NCI-H345 (cell line): Measurements from ENCODE around the gene DNM1.

ENCODE experiments used
- DNase-seq: peaks from one replicate; lab custom pipeline; 2025; lab: John Stamatoyannopoulos, UW

DNM1 gene

GRCh38 chr9:128251732-128252100 lies 48.5 kb downstream of the DNM1 start:
- no peak for DNase-seq

DNA sequence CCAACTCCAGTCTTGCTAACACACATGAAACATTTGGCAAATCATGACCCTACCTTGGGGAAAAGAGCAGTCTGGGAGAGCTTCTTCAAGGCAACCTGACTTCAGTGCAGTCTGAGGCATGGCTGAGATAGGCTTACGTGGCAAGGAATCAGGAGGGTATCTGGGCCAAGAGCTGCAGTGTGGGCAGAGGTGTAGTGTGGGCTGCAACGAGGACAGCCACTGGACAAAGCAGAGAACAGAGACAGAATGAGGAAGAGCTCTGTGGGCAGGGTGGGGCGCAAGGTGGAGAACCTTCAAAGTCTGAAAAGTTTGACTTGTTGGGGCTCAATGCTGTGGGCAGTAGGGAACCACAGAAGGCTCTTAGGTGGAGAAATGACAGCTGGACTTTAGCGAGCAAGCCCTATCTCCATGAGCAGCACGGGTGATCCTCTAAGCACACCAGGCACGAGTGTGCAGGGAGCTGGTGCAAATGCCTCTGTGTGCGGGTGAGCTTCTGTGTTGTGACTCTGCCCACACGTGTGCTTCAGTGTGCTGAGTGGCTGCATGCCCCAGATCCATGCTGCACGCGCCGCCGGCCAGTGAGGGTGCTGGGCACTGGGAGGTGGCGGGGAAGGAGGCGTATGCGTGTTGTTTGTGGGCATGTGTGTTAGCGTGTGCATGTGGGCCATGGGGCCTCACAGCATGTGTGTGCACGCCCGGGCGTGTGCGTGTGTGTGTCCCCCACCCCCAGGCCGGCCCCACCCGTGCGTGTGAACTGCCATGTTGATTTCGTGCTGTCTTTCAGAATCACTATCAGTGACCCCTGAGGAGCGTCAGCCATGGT lies 49.3 kb downstream of the DNM1 start:
- DNase-seq, result no peak

DNA sequence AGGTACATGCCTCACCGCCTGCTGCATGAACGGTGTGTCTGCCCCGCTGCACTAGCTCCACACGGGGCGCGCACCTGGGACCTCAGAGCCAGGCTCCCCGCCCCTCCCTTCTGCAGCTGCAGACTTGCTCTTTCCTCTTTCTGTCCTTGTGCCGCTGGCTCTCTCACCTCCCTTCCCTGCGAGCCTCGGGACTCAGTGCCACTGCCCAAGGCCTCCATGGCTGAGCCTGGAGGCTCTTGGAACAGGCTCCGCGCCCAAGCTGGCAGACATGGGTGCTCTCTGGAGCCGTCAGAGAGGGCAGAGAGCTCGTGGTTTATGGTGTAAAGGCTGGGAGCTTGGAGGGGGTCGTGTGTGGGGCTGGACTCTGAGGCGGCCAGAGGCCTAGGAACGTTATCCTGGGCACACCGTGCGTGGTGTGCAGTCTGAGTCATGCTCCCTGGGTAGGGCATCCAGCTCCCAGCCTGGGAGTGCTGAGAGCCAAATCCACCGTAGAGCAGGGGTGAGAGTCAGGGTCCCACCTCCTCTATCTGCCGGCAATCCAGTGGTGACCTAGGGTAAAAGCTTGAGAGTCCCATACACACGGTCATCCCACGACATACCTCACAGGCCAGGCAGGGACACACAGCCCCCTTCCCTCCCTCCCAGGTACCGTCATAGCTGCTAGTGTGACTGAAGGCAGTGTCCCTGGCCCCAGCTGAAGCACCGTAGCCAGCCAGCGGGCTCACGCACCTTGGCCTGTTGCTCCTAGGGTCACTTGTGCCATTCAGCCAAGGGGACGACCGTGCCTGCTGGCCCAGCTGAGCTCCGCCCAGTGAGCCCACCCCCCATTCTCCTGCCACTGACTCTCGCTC lies 50.2 kb downstream of the DNM1 start:
- DNase-seq, result no peak

DNA sequence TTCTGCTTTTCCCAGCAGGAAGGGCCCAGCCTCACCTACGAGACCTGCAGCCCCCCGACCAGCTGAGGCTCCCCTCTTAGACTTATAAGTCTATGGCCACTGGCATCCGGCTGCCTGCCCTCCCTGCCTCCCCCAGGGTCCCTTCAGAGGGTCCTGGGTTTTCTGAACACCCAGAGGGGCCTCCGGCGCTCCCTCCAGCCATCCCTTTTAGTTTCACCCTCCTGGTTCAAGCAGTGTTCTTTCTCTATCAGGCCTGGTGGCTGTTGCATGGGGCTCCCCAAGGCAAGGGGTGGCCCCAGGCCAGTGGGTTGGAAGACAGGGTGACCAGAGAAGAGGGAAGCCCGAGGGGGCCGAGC lies 50.8 kb downstream of the DNM1 start:
- no peak for DNase-seq

DNA sequence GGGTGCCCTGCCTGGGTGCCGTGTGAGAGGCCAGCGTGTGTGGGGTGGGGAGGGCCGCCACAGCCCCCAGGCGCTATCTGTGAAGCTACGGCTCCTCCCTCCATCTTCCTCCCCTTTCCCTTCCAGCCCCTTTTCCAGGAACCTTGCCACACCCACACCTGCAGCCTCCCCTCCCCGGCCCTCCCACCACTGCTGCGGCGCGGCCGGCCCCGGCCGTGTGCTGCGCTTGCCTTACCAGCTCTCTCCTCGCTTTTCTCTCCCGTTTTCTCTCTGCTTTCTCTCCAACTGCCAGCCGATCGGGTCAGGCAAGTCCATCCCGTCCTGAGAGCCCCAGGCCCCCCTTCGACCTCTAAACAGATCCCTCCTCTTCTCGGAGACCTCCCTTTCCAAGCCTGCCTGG lies 51.2 kb downstream of the DNM1 start:
- DNase-seq, result no peak

DNA sequence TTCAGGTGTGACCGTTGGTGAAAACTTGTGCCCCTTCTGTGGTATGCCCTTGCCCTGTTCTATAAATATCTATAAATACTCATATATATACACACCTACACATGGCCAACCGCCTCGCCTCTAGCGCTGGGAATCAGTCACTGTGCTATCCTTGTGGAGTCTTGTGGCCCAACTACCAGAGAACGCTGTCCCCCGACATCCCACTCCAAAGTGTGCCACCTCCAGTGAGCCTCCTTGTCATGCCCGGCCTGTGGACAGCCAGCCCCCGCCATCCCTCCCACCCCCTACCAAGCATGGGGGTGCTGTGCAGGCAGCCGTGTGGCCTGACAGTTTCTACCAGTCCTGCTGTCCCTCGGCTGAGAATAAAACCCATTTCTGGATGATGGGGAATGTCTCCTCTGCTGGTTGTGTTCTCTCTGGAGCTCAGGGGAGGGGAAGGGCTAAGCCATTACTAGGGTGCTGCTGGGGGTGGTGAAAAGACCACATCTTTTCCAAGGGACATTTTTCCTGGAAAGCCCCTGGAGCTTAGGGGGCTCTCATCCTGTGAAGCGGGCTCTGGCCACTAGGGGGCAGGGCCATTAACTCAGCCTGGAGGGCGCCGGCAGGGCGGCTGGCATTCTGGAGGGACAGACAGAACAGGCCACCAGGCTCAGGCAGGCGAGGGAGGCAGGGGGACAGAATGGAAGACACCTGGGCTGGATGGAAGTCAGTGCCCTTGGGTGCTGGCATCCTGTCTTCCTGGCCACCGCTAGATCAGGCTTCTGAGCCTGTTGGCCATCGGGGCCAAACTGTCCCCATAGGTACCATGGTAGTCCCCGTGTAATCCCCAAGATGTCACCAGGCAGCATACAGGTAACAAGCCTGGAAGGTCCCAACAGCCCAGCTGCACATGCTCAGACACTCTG lies 51.9 kb downstream of the DNM1 start:
- DNase-seq, result peak; percentile 37

GRCh38 chr9:128257086-128257825 lies 54.1 kb downstream of the DNM1 start:
- DNase-seq, result peak; percentile 24

- DNase-seq, result no peak
Observed at GRCh38 chr9:128257907-128258306, 54.7 kb downstream of the DNM1 start.

DNA sequence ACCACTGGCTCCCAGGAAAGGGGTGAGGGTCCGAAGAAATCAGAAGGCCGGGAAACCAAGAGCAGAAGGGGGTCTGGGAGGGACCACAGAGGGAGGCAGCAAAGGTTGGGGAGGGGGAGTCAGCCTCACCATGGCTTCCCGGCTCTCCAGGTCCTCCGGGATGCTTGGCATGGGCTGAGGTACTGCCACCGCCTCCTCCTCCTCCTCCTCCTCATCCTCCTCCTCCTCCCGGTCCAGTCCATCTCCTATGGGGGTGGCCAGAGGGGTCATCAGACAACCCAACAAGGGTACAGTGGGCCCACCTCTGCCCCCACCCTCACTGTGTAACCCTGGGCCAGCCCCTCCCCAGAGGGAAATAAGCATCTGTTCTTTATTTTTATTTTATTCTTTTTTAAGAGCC lies 55.1 kb downstream of the DNM1 start:
- no peak for DNase-seq

- DNase-seq, result no peak
Observed at GRCh38 chr9:128259156-128259555, 56.0 kb downstream of the DNM1 start.

GRCh38 chr9:128260340-128260739 lies 57.2 kb downstream of the DNM1 start:
- no peak for DNase-seq

DNA sequence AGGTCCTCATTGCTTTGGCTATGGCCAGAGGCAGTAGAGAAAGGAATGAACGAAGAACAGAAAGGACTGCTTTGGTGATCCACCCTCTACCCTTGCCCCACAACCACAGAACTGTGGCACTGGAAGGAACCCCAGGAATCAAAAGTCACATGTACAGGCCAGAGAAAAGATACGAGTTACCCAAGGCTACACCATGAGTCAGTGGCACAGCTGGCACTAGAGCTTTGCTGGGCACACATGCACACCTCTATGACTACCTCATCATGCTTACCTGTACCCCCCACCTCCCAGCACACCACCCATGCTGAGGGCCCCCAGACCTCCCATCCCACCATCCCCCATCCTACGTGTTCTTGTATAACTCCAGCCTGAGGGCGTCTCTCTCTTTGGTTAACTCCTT lies 59.5 kb downstream of the DNM1 start:
- DNase-seq, result no peak

DNA sequence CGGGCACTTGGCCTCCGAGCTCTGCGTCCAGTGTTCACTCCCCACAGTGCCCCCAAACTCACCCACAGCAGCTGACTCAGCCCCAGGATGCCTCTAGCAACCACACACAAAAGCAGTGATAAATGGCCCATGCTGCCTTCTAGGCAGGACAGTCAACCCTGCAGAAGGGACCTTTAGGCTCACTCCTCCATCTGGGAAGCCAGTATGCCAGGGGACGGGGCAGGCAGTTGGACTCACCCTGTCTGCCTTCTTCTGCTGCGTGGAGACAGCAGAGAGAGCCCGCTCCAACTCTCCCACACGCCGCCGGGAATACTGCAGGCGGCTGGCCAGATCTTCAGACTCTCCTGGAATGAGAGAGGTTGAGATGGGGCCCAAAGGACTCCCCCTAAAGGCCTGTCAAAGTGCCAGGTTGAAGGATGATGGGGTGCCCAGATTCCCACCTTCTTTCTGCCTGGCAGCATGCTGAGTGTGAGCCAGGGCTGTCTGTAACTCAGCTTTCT lies 62.2 kb downstream of the DNM1 start:
- DNase-seq, result no peak

DNA sequence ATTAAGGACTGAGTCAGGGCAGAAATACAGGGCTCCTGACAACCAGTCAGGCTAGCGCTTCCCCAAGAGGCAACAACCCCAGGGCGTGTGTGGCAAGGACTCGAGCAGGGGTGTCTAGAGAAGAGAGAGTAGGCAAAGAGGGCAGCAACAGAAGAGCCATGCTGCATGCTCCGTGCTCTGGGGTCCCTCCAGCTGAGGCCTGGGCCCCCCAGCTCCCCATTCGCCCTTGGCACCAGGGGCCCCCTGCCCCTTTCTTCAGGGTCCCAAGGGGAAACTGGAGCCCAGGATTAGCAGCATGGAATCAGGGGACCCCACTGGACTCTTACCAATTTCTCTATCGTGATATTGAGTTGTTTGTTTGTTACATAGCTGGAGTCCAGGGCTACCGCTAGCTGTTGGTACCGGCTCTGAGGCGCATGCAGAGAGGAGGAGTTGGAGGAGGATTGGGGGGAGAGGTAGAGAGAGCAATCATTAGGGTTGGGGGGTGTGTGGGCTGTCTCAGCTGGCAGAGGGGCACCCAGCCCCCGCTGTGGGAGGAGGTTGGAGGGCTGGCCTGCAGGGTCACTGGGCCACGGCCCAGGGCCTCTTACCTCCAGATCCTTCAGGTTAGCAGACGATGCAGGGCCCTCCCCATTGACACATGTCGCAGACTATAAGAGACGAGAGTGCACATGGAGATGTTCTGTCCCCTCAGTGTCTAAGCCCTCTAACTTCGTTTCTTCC lies 63.9 kb downstream of the DNM1 start:
- no peak for DNase-seq

DNA sequence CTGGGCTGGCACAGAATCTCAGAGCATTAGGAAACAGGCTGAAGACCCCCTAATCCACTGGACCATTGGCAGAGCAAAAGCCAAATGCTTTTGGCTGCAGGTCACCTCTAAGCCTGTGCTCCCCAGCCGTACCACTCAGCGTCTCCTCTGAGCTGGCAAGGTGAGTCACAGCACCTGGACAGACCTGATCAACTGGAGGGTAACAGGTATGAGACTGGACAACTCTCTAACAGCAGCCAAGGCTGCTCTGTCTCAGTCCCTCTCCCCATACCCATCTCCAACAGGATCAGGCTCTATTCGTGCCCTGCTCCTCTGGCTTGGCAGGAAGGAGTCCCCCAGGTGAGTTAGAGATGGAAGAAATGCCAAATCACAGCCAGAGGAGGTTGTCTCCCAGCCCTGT lies 67.9 kb downstream of the DNM1 start:
- no peak for DNase-seq

DNA sequence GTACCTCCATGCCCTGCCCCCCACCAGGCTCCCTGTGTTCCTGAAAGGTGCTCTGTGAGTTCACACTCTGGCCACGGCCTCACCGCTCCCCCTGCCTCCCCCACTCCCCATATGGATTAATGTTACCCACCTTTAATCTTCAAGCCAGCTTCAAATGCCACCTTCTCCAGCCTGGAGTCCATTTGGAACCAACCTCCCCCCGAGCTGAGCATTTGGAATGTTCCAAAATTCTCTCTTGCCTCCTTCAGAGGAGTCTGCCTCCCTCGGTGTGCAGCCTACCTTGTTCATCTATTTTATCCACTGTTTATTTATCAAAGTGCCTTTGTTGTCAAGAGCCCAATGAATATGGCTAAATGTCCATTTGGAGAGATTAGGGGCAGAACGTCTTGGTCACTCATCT lies 68.3 kb downstream of the DNM1 start:
- DNase-seq, result no peak

- DNase-seq, result no peak
Observed at GRCh38 chr9:128274245-128274644, 71.1 kb downstream of the DNM1 start.

DNA sequence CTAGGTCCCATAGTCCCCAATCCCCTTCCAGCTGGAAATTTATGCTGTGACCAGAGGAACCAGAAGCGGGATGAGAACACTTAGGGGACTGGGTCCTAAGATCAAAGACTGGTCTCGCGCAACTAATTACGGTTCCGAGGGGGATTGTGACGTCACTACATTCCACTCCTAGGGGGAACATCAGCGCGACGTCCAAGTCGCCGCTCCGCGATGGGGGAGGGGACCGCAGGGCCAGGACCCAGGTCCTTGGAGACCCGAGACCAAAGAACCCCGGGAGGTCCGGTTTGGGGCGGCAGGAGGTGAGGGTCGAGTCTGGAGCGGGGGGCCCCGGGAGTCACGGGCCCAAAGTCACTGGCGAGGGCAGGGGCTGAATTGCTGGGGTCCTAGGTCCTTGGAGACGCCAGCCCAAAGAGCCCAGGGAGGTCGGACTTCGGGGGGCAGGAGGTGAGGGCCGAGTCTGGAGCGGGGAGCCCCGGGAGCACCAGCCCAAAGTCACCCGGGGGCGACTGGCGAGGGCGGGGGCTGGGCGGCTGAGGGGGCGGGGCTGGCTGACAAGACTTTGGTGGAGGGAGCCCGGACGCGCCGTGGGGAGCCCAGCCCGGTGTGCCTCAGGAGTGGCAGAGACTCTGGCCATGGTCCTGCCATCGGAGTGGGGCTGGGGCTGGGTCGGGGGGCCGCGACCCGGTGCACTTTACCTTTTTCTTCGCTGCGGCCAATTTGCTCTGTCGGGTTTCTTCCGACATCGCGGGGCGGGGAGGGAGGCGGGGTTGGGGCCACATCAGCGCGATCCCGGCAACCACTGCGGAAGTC lies 72.2 kb downstream of the DNM1 start, which contains the start of gene GOLGA2:
Gene GOLGA2, minus strand, starts transcription at position 810 of the 810 bp plus-strand sequence. Its CDS starts 31 bp downstream, at position 779.
- DNase-seq, result peak; percentile 74

DNA sequence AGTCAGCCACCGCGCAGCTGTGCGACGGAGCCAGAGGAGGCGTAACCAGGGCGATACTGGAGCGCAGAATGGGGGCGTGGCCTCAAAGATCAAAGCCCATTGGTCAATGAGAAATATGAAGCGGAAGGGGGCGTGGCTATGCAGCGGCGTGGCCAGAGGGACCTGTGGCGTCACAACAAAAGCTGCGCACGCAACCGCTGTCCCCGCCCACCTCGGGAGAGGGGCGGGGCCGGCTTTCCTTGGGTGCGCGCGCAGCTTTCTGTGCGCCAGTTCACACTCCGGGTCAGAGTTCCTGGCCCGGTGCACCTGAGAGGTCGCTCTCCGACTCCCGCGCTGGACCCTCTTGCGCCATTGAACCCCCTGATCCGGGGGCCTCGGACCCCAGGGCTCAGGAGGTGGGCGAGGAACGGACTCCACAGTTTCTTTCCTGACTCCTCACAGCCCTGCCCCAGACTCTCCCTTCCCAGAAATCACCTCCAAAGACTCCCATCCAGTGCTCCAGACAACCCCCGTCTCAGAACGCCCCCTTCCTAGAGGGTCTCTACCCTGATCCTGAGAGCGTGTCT lies 72.9 kb downstream of the DNM1 start, which contains the start of gene SWI5:
Gene SWI5, plus strand, starts transcription at position 269 of the 566 bp plus-strand sequence.
- peak; percentile 100 for DNase-seq
